Measurements from ENCODE around the gene SLC25A43.

SLC25A43 gene

GRCh38 chrX:119419146-119419545, 20.0 kb downstream of the SLC25A43 start:
- no peak for DNase-seq (ENCODE audit: low read depth, low spot score)
- in situ Hi-C loops (cut with HindIII; ENCODE audit: low sequenced_read_pairs): no loop called here
- H3K4me3 ChIP-seq (ENCODE audit: low read depth, low read length): no peak overlapping the region
- no peak for TF ChIP-seq CTCF (IDR thresholded peaks at IDR 0.05; ENCODE audit: low read depth, low read length)

DNA sequence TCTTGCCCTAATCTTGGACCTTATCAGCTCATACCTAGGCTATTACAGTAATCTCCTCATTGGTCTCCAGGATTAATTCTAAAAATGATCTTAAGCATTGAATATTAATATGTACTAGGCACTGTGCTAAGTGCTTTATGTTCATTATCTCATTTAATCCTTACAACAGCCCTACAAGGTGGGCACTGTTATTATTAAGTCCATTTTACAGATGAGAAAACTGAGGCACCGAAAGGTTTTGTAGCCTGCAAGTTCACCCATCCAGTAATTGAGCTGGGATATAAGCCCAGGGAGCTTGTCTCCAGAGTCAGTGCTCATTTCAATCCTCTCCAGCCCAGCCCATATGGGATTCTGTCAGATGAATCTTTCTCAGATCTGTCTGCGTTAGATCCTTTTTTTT, 20.8 kb downstream of the SLC25A43 start:
- no peak overlapping the region for H3K4me3 ChIP-seq (ENCODE audit: low read depth, low read length)
- no peak for TF ChIP-seq CTCF (IDR thresholded peaks at IDR 0.05; ENCODE audit: low read depth, low read length)
- in situ Hi-C loops (cut with HindIII; ENCODE audit: low sequenced_read_pairs): no loop called here
- DNase-seq (ENCODE audit: low read depth, low spot score): no peak

DNA sequence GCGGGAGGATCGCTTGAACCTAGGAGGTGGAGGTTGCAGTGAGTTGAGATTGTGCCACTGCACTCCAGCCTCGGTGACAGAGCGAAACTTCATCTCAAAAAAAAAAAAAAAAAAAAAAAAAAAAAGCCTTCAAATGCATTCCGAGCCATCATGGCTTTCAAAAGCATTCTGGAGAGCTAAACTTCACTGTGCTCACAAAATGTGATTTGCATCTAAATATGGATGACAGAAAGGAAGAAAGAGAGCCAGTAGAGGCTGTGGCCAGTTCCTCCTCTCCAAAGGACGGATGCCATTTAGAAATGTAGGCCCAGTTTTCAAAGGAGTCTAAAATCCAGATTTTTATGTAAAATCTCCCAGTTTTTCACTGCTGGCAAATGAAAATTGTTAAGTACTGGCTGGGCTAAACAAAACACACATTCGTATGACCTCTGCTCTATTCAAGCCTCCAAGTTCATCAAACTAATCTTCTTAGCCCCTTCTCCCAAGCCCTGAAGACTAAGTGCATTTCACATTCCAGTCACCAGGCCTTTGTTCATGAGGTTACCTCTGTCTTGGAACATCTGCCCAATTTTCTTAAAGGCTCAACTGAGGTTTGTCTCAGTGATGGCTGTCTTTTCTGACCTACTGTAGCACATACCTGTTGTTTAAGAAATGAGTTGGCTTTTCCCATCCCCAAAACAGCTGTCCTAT, 22.0 kb downstream of the SLC25A43 start:
- in situ Hi-C loops (cut with HindIII; ENCODE audit: low sequenced_read_pairs): no loop called here
- DNase-seq (ENCODE audit: low read depth, low spot score): no peak
- TF ChIP-seq CTCF (IDR thresholded peaks at IDR 0.05; ENCODE audit: low read depth, low read length): no peak
- H3K4me3 ChIP-seq (ENCODE audit: low read depth, low read length): no peak overlapping the region

- in situ Hi-C loops (cut with HindIII; ENCODE audit: low sequenced_read_pairs): no loop called here
- TF ChIP-seq CTCF (IDR thresholded peaks at IDR 0.05; ENCODE audit: low read depth, low read length): no peak
- H3K4me3 ChIP-seq (ENCODE audit: low read depth, low read length): no peak overlapping the region
- no peak for DNase-seq (ENCODE audit: low read depth, low spot score)
Observed at GRCh38 chrX:119423631-119424030, 24.5 kb downstream of the SLC25A43 start.

GRCh38 chrX:119424999-119425398, 25.9 kb downstream of the SLC25A43 start:
- no peak for TF ChIP-seq CTCF (IDR thresholded peaks at IDR 0.05; ENCODE audit: low read depth, low read length)
- in situ Hi-C loops (cut with HindIII; ENCODE audit: low sequenced_read_pairs): no loop called here
- H3K4me3 ChIP-seq (ENCODE audit: low read depth, low read length): no peak overlapping the region
- DNase-seq (ENCODE audit: low read depth, low spot score): no peak

- DNase-seq (ENCODE audit: low read depth, low spot score): peak; percentile 46
- in situ Hi-C loops (cut with HindIII; ENCODE audit: low sequenced_read_pairs): no loop called here
- H3K4me3 ChIP-seq (ENCODE audit: low read depth, low read length): no peak overlapping the region
- TF ChIP-seq CTCF (IDR thresholded peaks at IDR 0.05; ENCODE audit: low read depth, low read length): no peak
Observed at GRCh38 chrX:119427024-119427794, 28.1 kb downstream of the SLC25A43 start.
